ENCODE results near the gene CUZD1. TPM values are rescaled to one million over a fixed set of nuclear protein-coding genes. Genes with fewer than 3 reads are reported as not detected.

Gene CUZD1
- total RNA-seq, 2 experiments from 2014 or later, result 2.8 to 3.1 TPM

GRCh38 chr10:122850705-122851640, 5.3 kb upstream of the CUZD1 start:
- ChIA-PET CTCF (interaction anchor here (1.0 kb wide), 1 partner anchor 10 kb away, joined by 3 read pairs; no protein-coding TSS in a partner anchor), POLR2A (no interaction called here)
- no peak for ATAC-seq
- no peak for DNase-seq
- Mint-ChIP-seq H3K4me3 (no peak overlapping the region), H3K27ac (no peak overlapping the region), H3K36me3 (ENCODE audit: low read depth) (peaks cover 53% of the 10 kb centered on the region), H3K4me1 (ENCODE audit: low read depth) (peaks cover 25% of the 10 kb centered on the region), H3K9me3 (ENCODE audit: insufficient read depth) (no peaks in the 10 kb centered on the region), H3K27me3 (ENCODE audit: low read depth) (no peaks in the 10 kb centered on the region)

- no peak for DNase-seq
- CTCF ChIA-PET, result no interaction called here
- H3K36me3 Mint-ChIP-seq (ENCODE audit: low read depth), result peaks cover 52% of the 10 kb centered on the region
Measured at GRCh38 chr10:122849900-122850605, 4.4 kb upstream of the CUZD1 start.

GRCh38 chr10:122849090-122849489, 3.4 kb upstream of the CUZD1 start:
- no peaks in the 10 kb centered on the region for H3K27me3 Mint-ChIP-seq (ENCODE audit: low read depth)
- ATAC-seq (no peak), DNase-seq (no peak)
- peaks cover 48% of the 10 kb centered on the region for H3K36me3 Mint-ChIP-seq (ENCODE audit: low read depth)
- ChIA-PET POLR2A (no interaction called here), CTCF (no interaction called here)
- H3K27ac Mint-ChIP-seq, result no peak overlapping the region
- H3K9me3 Mint-ChIP-seq (ENCODE audit: insufficient read depth), result no peaks in the 10 kb centered on the region
- peaks cover 16% of the 10 kb centered on the region for H3K4me1 Mint-ChIP-seq (ENCODE audit: low read depth)
- no peak overlapping the region for H3K4me3 Mint-ChIP-seq

More at GRCh38 chr10:122849900-122850605, 4.4 kb upstream of the CUZD1 start:
- POLR2A ChIA-PET, result no interaction called here
- no peak overlapping the region for H3K4me3 Mint-ChIP-seq
- H3K27ac Mint-ChIP-seq, result no peak overlapping the region
- no peak for ATAC-seq
- no peaks in the 10 kb centered on the region for H3K27me3 Mint-ChIP-seq (ENCODE audit: low read depth)
- peaks cover 25% of the 10 kb centered on the region for H3K4me1 Mint-ChIP-seq (ENCODE audit: low read depth)
- no peaks in the 10 kb centered on the region for H3K9me3 Mint-ChIP-seq (ENCODE audit: insufficient read depth)

GRCh38 chr10:122847782-122848604, 2.3 kb upstream of the CUZD1 start:
- Mint-ChIP-seq H3K27me3 (ENCODE audit: low read depth) (no peaks in the 10 kb centered on the region), H3K36me3 (ENCODE audit: low read depth) (peaks cover 41% of the 10 kb centered on the region), H3K4me1 (ENCODE audit: low read depth) (peaks cover 6% of the 10 kb centered on the region), H3K9me3 (ENCODE audit: insufficient read depth) (no peaks in the 10 kb centered on the region), H3K27ac (no peak overlapping the region), H3K4me3 (no peak overlapping the region)
- ATAC-seq (no peak), DNase-seq (no peak)
- ChIA-PET POLR2A (no interaction called here), CTCF (no interaction called here)

- DNase-seq (no peak), ATAC-seq (no peak)
- H3K27me3 Mint-ChIP-seq (ENCODE audit: low read depth), result no peaks in the 10 kb centered on the region
- CTCF ChIA-PET, result no interaction called here
- peaks cover 5% of the 10 kb centered on the region for H3K4me1 Mint-ChIP-seq (ENCODE audit: low read depth)
- POLR2A ChIA-PET, result interaction anchor here (0.6 kb wide), 1 partner anchor 81 kb away, joined by 3 read pairs; no protein-coding TSS in a partner anchor
- no peak overlapping the region for H3K4me3 Mint-ChIP-seq
- H3K36me3 Mint-ChIP-seq (ENCODE audit: low read depth), result peaks cover 34% of the 10 kb centered on the region
- no peak overlapping the region for H3K27ac Mint-ChIP-seq
- H3K9me3 Mint-ChIP-seq (ENCODE audit: insufficient read depth), result no peaks in the 10 kb centered on the region
Measured at GRCh38 chr10:122844146-122844545, 1.5 kb downstream of the CUZD1 start.

GRCh38 chr10:122841569-122841968, 4.1 kb downstream of the CUZD1 start:
- H3K9me3 Mint-ChIP-seq (ENCODE audit: insufficient read depth), result no peaks in the 10 kb centered on the region
- ATAC-seq (no peak), DNase-seq (no peak)
- POLR2A ChIA-PET, result no interaction called here
- no peaks in the 10 kb centered on the region for H3K4me1 Mint-ChIP-seq (ENCODE audit: low read depth)
- CTCF ChIA-PET, result interaction anchor here (1.1 kb wide), 1 partner anchor 10 kb away, joined by 3 read pairs; no protein-coding TSS in a partner anchor
- no peak overlapping the region for H3K27ac Mint-ChIP-seq
- H3K36me3 Mint-ChIP-seq (ENCODE audit: low read depth), result peaks cover 46% of the 10 kb centered on the region
- no peaks in the 10 kb centered on the region for H3K27me3 Mint-ChIP-seq (ENCODE audit: low read depth)
- H3K4me3 Mint-ChIP-seq, result no peak overlapping the region

- no peaks in the 10 kb centered on the region for H3K4me1 Mint-ChIP-seq (ENCODE audit: low read depth)
- no peaks in the 10 kb centered on the region for H3K9me3 Mint-ChIP-seq (ENCODE audit: insufficient read depth)
- H3K36me3 Mint-ChIP-seq (ENCODE audit: low read depth), result peaks cover 45% of the 10 kb centered on the region
- H3K27me3 Mint-ChIP-seq (ENCODE audit: low read depth), result no peaks in the 10 kb centered on the region
- H3K4me3 Mint-ChIP-seq, result no peak overlapping the region
- H3K27ac Mint-ChIP-seq, result no peak overlapping the region
- POLR2A ChIA-PET, result no interaction called here
- DNase-seq, result no peak
- CTCF ChIA-PET, result no interaction called here
- ATAC-seq, result no peak
Measured at GRCh38 chr10:122839505-122839904, 6.2 kb downstream of the CUZD1 start.

GRCh38 chr10:122838880-122839279, 6.8 kb downstream of the CUZD1 start:
- ChIA-PET CTCF (no interaction called here), POLR2A (no interaction called here)
- H3K36me3 Mint-ChIP-seq (ENCODE audit: low read depth), result peaks cover 45% of the 10 kb centered on the region
- ATAC-seq (no peak), DNase-seq (no peak)
- no peaks in the 10 kb centered on the region for H3K4me1 Mint-ChIP-seq (ENCODE audit: low read depth)
- H3K9me3 Mint-ChIP-seq (ENCODE audit: insufficient read depth), result no peaks in the 10 kb centered on the region
- H3K27ac Mint-ChIP-seq, result no peak overlapping the region
- H3K4me3 Mint-ChIP-seq, result no peak overlapping the region
- H3K27me3 Mint-ChIP-seq (ENCODE audit: low read depth), result no peaks in the 10 kb centered on the region

GRCh38 chr10:122835908-122836307, 9.7 kb downstream of the CUZD1 start:
- POLR2A ChIA-PET, result no interaction called here
- Mint-ChIP-seq H3K4me1 (ENCODE audit: low read depth) (no peaks in the 10 kb centered on the region), H3K27me3 (ENCODE audit: low read depth) (no peaks in the 10 kb centered on the region), H3K27ac (no peak overlapping the region), H3K9me3 (ENCODE audit: insufficient read depth) (no peaks in the 10 kb centered on the region), H3K36me3 (ENCODE audit: low read depth) (peaks cover 56% of the 10 kb centered on the region), H3K4me3 (no peak overlapping the region)
- no peak for ATAC-seq
- CTCF ChIA-PET, result no interaction called here
- no peak for DNase-seq

GRCh38 chr10:122830965-122831353, 14.7 kb downstream of the CUZD1 start:
- ATAC-seq (no peak), DNase-seq (no peak)
- peaks cover 2% of the 10 kb centered on the region for H3K27me3 Mint-ChIP-seq (ENCODE audit: low read depth)
- no peak overlapping the region for H3K27ac Mint-ChIP-seq
- ChIA-PET CTCF (no interaction called here), POLR2A (no interaction called here)
- no peak overlapping the region for H3K4me3 Mint-ChIP-seq
- no peaks in the 10 kb centered on the region for H3K9me3 Mint-ChIP-seq (ENCODE audit: insufficient read depth)
- no peaks in the 10 kb centered on the region for H3K4me1 Mint-ChIP-seq (ENCODE audit: low read depth)
- H3K36me3 Mint-ChIP-seq (ENCODE audit: low read depth), result peaks cover 34% of the 10 kb centered on the region

GRCh38 chr10:122830273-122830964, 15.2 kb downstream of the CUZD1 start:
- POLR2A ChIA-PET, result no interaction called here
- CTCF ChIA-PET, result no interaction called here
- no peak overlapping the region for H3K4me3 Mint-ChIP-seq
- no peaks in the 10 kb centered on the region for H3K9me3 Mint-ChIP-seq (ENCODE audit: insufficient read depth)
- H3K36me3 Mint-ChIP-seq (ENCODE audit: low read depth), result peaks cover 32% of the 10 kb centered on the region
- H3K27me3 Mint-ChIP-seq (ENCODE audit: low read depth), result peaks cover 2% of the 10 kb centered on the region
- DNase-seq, result no peak
- no peak overlapping the region for H3K27ac Mint-ChIP-seq
- no peaks in the 10 kb centered on the region for H3K4me1 Mint-ChIP-seq (ENCODE audit: low read depth)
- ATAC-seq, result no peak

Data from activated CD8-positive, alpha-beta T cell treated with anti-CD3 and anti-CD28 coated beads, Interleukin-2, amount 10 ng/mL, durations not matched to agents 7 days and 5 days (primary cell).